Measurements from ENCODE around the gene PPP2R5E.

DNA sequence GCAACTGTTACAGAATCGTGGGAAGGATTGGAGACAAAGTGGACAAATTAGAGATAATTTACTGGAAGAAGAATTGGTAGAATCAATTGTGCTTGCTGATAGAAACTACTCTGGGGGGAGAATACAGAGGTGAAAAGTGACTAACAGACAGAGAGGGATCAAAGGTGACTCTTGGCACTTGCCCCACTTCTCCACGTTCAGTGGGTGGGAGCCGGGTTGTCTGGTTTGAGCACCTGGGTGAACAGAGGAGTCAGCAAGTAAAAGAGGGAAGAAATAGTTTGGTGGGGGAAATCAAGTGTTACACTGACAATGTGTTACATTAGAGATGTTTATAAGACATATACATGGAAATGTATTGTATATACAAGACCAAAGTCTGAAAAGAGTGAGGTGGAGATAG lies 69.1 kb downstream of the PPP2R5E start:
- no peak for TF ChIP-seq POLR2A (IDR thresholded peaks at IDR 0.05; ENCODE audit: control extremely low read depth in 1 of 2, low read depth in 2 of 2, low read length in 2 of 2)
- TF ChIP-seq JUN (IDR thresholded peaks at IDR 0.05; ENCODE audit: low read depth, low read length) = no peak
- TF ChIP-seq, protein P1, sequence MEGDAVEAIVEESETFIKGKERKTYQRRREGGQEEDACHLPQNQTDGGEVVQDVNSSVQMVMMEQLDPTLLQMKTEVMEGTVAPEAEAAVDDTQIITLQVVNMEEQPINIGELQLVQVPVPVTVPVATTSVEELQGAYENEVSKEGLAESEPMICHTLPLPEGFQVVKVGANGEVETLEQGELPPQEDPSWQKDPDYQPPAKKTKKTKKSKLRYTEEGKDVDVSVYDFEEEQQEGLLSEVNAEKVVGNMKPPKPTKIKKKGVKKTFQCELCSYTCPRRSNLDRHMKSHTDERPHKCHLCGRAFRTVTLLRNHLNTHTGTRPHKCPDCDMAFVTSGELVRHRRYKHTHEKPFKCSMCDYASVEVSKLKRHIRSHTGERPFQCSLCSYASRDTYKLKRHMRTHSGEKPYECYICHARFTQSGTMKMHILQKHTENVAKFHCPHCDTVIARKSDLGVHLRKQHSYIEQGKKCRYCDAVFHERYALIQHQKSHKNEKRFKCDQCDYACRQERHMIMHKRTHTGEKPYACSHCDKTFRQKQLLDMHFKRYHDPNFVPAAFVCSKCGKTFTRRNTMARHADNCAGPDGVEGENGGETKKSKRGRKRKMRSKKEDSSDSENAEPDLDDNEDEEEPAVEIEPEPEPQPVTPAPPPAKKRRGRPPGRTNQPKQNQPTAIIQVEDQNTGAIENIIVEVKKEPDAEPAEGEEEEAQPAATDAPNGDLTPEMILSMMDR (IDR thresholded peaks at IDR 0.05; ENCODE audit: control extremely low read depth in 1 of 3, insufficient read depth in 1 of 3, low read depth in 1 of 3, low read length in 3 of 3) = no peak
- TF ChIP-seq KDM5A (IDR thresholded peaks at IDR 0.05; ENCODE audit: low read length) = no peak
- no peak for TF ChIP-seq TAF1 (IDR thresholded peaks at IDR 0.05; ENCODE audit: low read depth, low read length)
- no peak for TF ChIP-seq SIN3A (conservative IDR thresholded peaks at IDR 0.05 in 1 of 2, IDR thresholded peaks at IDR 0.05 in 1 of 2; ENCODE audit: low read depth in 1 of 2, low read length in 2 of 2)
- TF ChIP-seq SIX5 (IDR thresholded peaks at IDR 0.05; ENCODE audit: low read depth, low read length) = no peak
- TF ChIP-seq SUZ12 (IDR thresholded peaks at IDR 0.05; ENCODE audit: low read length) = no peak

All from H1 (cell line).